Measurements from ENCODE around the gene DNAJC18.
"Not testable (repeated sequence)": the region's sequence is repeated elsewhere in the genome, so short reads cannot be mapped to it uniquely, and the experiment has no call there.

The DNAJC18 gene

DNA sequence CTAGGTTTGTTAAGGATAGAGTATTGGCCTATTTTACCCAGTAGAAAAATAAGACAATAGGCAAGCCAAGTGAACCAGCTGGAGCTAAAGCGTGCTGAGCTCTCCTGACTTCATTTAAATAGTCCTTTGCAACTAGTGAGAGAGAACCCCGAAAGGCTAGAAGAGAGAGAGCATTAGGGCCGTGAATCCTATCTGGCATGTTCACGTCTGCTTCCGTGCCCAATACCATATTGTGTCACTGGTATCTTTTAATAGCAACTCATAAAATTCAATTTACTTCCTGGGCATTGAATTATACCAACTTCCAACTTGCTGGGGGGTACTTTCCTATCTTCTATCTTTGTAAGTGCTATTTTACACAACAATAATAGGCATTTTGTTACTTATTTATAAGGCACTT is 13.8 kb downstream of the DNAJC18 start:
- no peak for DNase-seq

DNA sequence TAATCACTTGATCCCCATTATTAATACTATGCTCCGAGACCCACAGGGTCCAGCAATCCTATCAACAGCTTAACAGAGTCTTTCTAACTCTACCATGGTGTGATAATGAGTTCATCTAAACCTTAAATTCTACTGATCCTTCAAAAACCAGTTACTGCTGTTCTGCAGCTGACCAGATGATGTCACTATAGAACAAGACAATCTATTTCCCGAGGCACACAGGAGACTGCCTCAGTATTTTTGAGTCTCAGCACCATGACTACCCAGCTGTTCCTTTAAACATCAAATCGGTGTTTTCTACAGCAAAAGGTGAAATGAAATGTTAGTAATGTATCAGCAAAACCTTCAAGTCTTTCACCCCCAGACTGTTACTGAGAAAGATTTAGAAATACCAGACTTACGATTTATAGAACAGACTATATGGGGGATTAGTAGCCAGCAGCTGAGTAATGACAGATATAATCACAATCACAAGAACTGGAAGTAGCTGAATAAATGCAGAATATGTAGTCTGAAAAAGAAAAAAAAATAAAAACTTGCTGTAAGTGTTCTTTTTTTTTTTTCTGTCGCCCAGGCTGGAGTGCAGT is 16.9 kb downstream of the DNAJC18 start:
- peak; percentile 35 for DNase-seq

DNA sequence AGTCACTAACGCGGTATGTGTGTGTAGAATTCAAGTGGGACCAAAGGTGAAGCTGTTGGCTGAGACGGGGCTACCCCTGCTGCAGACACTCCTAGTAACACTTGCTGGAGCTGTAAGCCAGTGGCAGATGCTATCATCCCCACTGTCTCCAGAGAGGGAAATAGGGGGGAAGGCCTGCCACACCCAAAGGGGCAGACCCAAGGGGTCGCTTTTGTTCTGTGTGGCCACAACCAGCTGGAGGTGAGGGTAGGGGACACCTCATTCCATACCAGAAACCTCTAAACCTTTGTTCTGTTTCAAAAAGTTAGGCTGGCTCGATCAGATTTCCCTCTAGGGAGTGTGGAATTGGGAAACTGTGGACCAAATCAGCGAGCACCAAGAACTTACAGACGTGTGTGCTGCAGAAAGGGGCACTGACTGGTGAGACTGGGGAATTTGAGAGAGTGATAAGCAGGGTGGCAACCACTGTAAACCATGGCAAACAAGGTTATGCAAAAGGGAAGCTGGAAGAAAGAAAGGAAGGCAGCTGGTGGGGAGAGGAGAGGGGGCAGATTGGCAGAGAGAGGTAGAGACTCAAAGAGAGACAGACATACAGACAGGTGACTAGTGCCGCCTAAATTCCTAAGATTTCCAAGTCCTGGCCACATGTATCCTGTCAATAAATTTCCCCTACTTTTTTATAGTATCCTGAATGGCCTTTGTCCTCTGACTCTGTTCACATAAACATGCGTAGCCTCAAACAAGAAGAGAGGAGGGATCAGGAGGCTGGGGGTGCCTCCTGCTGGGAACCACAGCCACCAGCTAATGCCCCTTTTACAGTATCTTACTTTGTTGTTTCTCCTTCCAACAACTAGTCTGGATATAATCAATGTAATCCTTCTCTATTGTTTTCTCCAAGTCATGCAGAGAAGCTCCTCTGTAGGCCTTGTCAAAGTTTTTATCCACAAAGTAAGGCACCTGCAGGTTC is 19.8 kb downstream of the DNAJC18 start:
- DNase-seq = no peak

DNA sequence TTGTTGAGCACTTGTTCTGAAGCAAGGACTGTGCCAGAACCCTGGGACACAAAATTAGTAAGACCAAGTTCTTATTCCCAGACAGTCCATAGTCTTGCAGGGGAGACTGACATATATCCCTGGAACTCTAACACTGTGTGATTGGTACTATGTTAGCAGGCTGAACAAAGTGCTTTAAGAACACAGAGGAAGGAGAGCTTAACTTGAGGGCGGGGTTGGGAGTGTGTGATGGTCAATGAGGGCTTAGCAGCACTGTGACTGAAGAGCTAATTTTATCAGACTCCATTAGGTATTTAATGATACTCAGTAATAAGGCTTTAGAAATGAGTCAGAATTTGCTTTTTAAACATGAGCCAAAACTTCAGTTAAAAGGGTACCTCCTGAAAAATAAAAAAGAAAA is 20.5 kb downstream of the DNAJC18 start:
- no peak for DNase-seq

DNA sequence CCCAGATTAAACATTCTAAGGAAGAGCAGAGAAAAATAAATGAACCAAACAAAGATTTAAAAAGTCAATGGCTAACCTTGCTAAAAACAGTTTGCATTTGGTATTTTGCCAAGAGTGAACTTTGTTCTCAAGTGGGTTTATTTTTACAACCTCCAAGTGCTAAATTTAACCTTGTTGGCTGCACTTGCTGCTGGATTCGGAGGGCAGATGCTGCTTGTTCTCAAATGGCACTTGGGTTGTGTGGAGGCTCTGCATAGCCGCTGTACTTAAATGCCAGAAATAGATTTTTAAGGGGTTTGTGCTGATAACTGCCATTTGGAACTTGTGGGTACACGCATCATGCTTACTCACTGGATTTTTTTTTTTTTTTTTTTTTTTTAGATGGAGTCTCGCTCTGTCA is 22.1 kb downstream of the DNAJC18 start:
- DNase-seq = no peak

DNA sequence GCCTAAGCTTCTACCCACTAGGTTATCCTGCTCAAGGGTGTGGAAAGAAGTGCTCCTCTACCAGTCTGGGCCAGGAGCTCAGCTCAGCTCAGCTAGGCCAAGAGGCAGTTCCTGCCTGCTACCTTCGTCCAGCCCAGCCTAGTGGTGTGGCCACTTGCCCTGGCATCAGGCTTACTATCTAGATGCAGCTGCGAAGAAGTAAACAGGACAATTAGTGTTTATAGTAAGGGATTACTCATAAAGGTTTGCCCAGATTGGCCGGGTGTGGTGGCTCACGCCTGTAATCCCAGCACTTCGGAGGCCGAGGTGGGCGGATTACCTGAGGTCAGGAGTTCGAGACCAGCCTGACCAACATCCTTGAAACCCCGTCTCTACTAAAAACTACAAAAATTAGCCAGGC is 22.7 kb downstream of the DNAJC18 start:
- no peak for DNase-seq

DNA sequence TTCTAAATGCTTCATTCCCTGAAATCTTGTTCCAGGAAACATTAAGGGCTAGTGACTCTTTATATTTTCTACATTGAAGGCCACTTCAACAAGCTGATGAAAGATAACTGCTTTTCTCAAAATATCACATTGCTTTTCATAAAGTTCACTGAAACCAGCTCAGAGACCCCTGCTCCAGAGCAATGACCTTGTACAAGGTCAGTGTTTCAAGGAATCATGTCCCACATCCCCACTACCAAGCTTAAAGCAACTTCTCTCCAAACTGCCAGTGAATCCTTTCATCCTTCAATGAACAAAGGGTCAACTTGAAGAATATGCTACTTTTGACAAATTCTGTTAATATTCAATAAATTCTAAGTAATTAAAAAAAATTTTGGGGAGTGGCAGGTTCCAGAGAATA is 23.5 kb downstream of the DNAJC18 start:
- no peak for DNase-seq

DNA sequence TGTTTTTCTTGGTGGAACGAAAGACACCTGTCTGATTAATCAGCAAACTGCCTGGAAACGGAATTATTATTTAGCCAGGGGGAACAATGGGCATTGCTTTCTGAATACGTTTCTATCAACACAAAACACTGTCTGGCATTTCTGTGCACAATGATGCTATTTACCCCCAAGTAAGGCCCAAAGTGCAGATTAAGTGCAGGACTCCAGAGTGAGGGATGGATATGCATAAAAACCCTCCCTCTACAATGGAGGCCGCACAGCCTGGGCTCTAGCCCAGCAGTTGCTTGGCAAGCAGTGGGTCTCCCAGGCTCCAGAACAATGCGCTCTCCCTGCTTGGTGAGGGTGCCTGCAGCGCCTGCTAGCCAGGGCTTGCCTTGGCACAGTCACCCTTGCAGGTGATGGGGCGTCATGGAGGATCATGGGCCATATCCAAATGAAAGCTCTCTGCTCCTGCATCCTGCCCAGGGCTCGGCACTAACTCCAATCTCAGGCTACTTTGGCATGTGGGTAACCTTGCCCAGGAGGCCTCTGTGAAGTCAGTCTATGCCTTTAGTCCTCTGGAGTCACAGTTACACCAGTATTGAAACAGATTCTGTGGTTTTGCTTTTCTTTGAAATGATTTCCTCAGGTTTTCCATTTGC is 24.0 kb downstream of the DNAJC18 start:
- DNase-seq = no peak

DNA sequence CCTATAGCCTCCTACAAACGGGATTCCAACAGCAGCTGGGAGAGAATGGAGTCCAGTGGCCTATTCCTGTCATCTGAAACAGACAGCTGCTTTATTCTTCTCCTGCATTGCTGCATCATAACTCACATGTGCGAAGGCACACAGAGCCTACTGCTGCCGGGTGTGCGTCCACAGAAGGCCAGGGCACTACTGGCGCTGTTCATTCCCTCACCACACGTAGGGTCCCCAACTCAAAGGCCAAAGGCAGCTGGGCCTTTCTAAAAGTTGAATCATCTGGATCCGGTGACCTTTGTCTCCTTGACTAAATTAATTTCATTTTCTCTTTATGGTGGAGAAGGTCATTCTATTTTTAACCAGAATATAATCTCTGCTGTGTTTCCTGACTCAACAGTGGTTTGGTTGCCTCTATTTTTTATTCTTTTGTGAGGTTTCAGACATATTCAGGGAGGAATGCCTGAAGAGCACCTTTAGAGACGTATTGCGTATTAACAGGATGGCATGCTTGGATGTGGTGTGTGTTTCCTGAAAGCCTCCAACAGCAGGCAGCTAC is 24.7 kb downstream of the DNAJC18 start:
- no peak for DNase-seq

DNA sequence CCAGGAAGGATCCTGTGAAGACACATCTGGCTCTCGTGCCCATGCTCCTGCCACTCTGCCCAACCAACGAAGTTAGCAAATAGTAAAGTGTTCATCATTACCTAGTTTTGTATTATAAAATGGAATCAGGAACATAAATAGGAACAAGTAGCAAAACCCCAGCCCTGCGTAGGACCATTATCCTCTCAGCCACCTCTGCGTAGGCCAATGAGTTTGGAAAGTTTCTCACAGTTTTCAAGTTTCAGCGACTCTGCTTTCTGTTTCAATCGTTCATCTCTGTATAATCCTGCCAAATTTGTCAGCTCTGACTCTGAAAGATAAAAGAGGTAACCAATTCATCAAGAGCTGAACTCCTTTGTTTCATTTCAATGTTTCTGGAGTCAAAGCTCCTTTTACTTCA is 25.4 kb downstream of the DNAJC18 start:
- no peak for DNase-seq

DNA sequence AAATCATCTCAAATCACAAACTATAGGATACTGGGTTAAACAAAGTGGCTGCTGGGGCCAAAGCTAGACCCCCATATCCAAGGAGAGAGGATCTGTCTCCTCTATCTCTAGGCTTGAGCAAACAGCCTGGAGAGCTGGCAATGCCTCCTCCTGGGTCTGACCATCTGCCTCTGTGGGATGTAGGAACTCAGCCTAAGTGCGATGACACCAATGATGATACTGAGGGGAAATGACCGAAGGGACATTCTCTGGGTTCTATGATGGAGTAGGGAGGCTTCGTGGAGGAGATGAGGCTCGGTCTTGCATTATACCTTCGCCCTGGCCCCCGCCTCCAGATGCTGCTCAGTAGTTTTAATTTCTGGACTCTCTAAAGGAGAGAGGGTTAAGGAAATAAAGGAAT is 26.2 kb downstream of the DNAJC18 start:
- no peak for DNase-seq

DNA sequence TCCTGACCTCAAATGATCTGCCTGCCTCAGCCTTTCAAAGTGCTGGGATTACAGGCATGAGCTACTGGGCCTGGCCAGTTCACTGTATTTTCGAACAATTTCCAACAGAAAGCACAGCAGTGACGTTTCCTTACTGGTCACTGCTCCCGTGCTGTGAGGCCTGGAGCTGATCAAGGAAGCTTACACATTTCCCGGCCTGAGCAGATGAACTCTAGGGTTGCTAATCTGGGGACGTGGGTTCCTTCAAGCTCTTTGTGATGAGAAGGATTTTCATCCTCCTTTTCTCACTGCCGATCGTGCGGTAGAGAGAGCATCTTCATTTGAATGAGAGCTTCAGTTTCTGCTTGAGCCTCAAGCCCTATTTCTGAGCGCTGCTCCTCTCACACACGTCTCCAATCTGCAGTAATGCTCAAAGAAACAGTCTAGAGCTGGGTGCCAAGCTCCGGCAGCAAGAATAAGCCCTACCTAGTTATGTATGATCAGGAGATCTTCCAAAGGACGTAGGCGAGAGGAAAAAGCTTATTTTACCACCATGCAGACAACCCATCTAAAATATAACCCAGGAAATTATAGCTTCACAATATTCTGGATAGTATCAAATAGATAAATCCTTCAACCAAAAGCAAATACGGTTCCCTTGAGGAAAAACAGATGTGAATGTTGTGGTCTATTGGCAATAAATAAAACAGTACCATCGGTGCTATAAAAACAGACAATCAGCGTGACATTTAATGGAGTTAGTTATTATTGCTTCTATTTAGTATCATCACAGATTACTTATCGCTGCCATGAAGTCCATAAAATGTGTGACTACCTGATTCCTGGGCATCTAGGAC is 28.1 kb downstream of the DNAJC18 start:
- no peak for DNase-seq

DNA sequence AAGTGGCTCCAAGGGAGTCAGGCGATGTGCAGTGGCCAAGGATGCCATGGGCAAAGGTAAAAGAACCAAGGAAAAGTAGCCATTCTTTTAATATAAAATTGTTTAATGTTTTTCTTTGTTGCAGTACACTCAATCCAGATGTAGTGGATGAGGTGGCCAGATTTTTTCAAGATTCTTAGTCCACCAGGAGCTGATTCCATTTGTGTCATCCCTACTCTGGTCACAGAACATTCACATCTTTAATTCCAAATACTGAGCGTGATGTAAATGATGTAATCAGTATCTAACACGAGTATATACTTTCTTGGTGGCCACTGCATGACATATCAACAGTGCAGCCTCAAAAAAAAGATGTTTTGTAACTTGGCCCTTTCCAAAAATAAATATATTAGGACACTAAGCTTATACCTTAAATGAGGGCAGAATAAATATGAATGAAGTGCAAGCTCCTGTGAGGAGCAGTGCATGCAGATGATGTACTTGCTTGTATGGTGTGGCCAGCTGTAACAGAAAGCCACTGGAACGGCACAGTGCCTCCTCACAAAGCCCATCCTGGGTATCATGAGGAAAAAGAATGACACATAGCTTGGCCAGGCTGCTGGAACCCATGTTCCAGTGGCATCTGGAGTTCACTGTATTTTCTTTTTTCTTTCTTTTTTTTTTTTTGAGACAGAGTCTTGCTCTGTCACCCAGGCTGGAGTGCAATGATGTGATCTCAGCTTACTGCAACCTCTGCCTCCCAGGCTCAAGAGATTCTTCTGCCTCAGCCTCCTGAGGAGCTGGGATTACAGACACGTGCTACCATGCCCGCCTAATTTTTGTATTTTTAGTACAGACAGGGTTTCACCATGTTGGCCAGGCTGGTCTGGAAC is 29.0 kb downstream of the DNAJC18 start:
- DNase-seq = no peak

DNA sequence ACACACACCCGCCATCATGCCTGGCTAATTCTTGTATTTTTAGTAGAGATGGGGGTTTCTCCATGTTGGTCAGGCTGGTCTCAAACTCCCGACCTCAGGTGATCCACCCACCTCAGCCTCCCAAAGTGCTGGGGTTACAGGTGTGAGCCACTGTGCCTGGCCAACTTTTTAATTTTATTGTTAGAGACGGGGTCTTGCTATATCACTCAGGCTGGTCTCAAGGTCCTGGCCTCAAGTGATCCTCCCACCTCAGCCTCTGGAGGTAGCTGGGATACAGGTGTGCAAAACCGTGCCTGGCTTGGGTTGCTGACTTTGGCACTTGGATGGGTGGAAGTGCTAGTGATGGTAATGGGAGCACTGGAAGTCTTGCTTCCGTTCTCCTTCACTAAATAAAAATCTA is 30.2 kb downstream of the DNAJC18 start:
- not testable (repeated sequence) for DNase-seq

DNA sequence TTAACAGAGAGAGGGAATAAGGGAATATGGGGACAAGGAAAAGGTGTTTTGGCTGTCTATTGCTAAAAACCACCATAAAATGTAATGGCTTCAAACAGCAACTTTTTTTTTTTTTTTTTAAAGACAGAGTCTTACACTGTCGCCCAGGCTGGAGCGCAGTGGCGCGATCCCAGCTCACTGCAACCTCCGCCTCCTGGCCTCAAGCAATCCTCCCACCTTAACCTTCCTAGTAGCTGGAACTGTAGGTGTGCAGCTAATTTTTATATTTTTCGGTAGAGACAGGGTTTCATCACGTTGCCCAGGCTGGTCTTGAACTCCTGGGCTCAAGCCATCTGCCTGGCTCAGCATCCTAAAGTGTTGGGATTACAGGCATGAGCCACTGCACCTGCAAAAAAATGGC is 31.1 kb downstream of the DNAJC18 start:
- no peak for DNase-seq

DNA sequence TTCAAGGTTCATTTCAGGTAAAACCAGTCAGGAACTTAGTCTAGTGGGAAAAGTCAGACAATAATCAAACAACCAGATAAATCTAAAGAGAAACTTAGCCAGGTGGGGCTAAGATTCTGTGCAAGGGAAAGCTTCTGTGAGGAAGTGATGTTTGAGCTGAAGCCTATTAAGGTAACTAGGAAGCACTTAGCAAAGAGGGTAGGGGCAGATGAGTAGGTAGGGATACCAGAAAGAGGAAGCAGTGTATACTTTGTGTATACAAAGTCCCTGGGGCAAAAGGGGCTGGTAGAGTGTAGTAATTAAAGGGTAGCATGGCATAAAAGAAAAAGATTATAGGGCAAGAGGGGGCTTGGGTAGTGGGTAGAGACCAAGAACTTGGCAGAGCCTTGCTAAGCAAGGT is 31.8 kb downstream of the DNAJC18 start:
- no peak for DNase-seq

DNA sequence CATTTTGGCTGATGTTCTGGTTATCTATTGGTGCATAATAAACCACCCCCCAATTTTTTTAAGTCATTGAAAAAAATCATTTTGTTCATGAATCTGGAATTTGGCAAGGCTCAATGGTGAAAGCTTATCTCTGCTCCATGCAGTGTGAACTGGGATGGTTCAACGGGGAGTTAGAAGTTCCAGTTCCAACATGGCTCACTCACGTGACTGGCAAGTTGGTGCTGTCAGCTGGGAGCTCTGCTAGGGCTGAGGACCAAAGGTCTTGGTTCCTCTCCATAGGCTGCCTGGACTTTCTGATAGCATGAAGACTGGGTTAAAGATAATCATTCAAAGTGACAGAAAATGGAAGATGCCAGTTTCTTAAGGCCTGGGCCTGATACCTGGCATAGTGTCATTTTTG is 32.4 kb downstream of the DNAJC18 start:
- no peak for DNase-seq

DNA sequence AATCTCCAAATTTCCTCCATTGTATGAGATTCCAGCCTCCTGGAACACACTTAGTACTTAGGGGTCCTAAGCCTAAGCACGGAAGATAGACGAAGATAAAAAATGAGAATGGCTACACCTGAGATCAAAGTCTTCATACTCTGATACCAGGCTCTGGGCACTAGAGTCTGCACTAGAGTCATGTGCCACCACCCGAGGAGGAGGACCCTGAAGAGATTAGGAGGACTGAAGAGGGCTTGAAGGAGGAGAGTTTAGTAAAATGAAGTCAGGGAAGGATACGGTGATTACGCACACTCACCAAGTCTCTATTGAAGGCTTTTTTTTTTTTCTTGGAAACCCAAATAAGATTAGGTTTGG is 34.9 kb downstream of the DNAJC18 start:
- no peak for DNase-seq

DNA sequence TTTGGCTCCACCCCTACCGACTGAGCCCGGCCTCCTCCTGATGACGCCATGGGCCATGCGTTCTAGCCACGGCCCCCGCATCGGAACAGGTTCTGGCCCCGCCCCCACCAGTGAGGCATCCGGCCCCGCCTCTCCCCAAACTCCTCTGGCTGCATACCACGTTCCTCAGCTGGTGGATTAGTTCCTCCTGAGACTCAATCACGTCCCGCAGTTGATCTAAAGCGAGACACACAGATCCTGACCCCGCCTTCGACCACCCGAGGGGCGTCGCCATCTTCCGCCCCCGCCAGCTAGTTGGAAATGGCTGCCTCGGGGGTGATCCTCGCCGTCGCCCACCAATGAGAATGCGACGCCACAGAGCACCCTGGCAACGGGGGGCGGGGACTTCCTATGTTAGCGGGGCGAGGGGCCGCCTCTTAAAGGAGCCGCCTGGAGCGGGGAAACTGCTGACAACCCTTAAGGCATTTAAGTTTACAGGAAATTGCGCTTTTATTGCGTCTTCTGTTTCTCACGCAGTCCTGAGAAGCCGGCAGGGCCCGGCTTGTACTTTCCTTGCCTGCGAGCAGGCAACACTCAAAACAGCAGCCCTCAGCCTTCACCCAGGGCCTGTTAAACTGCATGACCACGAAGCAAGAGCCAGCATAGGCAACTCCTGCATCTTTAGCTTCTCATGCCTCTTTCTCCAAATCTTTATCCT is 35.4 kb downstream of the DNAJC18 start, which contains the start of gene SPATA24:
SPATA24 (minus strand) TSS at position 303 of the 697 bp plus-strand sequence; CDS start at position 274, 29 bp downstream.
- DNase-seq = peak; percentile 97

DNA sequence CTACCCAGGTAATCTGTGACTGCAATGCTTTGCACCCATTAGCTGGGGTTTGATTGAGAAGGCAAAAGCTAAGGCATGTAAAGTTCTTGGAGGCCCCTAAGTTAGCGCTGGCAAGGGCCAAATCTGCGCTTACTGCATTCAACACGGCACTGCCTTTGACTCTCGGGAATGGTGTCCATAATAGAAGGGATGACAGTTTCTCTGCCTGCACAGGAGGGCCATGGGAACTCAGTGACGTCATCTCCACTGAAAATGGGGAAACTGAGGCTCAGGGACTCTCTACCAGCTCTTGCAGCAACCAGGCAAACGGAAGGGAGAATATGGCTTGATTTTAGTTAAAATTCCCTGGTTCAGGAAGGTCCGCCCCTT is 35.9 kb downstream of the DNAJC18 start:
- no peak for DNase-seq

DNA sequence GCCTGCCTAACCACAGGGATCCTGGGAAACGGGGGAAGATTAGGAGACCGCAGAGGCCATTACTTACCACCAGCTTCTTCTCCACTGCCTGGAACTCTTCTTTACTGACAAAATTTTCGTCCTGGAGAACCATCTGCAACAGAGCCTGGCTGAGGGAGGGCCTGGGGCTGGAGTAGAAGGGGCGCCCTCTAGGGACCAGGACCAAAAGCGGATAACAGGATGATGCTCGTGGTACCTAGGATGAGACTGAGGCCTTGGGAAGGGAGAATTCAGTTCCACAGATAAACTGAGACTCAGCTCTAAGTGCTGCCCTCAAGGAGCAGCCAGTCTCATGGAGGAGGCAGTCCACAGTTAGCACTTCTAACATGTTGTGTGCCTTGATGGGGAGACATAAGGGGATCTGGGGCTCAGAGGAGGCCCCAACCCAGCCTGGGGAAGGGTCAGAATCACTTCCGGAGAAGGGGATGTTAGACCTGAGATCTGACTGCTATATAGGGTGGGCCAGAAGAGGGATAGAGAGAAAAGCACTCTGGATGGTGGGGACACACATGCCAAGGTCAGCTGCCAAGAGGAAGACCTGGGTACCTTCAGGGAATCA is 36.7 kb downstream of the DNAJC18 start:
- no peak for DNase-seq

All from SIG-M5 (cell line).